AG20443 (cell line): ENCODE measurements around the gene FAM229A.
"Not testable (repeated sequence)": the region's sequence is repeated elsewhere in the genome, so short reads cannot be mapped to it uniquely, and the experiment has no call there.

Experiments
- DNase-seq: peaks from one replicate; pipeline ENCODE4 v3.0.0; 2012; ENCODE audit warnings: low spot score, mixed read lengths

Gene FAM229A

DNA sequence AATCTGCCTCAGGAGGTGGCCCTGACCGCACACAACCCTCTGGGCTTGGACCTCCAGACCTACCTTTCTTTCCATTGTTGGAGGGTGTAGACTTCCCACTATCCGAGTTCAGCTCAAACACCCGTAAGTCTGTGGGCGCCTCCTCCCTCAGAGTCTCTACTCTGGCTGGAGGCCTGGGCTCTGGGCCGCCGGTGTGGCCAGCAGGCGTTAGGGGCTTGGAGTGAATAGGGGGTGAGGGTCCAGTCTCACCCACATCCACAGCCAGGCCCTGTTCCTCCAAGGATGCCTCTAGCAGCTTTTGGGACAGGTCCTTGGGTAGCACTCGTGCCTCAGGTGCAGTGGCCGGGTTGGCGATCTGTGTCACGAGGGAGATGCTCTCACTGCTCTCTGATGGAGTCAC lies 13.9 kb upstream of the FAM229A start:
- no peak for DNase-seq

DNA sequence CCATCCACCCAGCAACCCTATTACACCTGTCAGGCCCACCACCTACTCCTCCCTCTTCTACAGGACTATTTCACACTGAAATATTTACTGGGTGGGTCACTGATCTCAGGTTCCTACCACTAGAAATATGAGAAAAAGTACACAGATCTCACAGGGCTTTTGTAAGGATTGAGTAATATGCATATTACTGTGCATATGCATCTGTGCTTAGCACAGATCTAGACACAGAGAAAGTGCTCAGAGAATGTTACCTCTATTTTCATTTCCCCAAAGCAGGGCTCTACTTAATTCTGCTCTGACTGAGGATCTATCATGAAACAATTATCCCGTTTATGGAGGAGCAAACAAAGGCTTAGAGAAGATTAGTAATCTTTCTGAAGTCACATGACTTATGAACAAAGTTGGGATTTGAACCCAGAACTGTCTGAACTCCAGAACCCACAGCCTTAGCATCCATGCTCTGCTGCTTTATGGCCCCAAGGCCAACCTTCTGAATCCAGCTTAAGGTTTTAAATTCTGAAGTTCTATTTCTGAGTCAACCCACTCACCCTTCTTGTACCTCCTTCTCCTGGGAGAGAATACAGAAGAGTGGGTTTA lies 11.8 kb upstream of the FAM229A start:
- no peak for DNase-seq

DNA sequence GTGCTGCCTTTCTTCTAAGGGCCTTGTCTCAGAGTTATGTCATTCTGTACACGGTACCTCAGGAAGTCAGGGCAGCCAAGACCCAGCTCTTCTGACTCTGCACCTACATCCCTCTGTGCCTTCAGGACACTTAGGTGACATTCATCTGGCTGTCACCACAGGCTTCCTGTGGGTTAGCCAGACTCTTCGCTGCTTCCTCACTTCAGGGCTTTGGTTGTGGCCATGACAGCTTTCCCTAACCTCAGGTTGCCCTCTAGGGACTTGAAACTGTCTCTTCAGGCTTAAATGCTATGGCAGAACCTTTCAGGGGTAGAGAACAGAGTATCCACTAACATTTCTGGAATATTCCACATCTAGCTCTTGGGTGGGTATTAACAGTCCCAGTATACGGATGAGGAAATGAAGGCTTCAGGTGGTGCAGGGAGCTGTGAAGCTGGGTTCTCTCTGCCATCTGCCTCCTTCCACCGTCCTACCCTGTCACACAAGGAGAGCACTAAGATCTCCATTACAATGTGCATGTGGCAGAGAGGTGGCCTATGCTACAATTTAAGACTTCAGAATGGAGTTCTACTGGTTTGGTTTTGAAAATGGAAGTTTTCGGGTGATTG lies 10.0 kb upstream of the FAM229A start:
- DNase-seq = no peak

DNA sequence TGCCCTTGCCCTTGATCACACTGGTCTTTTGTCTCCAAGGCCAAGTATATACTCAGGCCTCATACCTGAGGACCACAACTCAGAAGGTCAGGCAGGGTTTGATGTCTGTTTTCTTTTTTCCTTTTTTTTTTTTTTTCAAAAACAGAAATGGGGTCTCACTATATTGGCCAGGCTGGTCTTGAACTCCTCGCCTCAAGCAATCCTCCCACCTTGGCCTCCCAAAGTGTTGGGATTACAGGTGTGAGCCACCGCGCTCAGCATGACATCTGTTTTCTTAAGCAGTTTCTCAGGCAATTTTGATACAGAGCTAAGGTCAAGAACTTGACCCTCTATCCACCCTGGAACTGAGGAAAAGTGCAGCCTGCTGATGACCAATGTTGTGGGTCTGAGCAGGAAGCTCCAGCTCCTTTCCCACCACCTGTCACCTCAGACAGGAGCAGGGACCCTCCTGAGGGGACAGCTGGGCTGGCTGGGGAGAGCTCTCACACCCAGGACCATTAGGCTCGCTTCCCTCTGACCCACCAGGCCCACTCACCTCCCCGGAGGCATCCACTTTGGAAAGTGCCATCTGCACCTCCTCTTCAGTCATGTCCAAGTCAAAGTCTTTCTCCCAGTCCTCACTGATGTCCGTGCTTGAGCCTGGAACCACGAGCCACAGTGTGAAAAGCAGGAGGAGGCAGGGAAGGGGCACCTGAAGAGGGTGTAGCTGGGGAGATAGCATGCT lies 5.8 kb upstream of the FAM229A start:
- no peak for DNase-seq

DNA sequence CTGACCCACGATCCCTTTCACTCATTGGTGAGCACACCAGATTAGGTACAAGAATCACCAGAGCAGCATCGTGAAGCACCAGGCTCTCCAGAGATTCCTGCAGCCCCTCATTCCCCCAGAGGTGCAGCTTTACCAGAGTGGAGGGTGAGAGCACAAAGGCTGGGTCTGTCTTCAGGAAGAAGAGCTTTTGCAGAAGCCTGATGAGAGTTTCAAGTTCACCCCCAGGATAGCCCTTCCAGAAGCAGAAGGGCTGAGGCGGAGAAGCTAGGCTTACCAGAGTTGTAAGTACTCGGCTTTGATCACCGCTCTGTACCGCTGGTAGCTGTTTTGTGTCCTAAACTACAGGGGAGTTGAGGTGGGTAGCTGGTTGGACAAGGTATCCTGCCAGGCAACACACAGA lies 3.2 kb upstream of the FAM229A start:
- DNase-seq = no peak

DNA sequence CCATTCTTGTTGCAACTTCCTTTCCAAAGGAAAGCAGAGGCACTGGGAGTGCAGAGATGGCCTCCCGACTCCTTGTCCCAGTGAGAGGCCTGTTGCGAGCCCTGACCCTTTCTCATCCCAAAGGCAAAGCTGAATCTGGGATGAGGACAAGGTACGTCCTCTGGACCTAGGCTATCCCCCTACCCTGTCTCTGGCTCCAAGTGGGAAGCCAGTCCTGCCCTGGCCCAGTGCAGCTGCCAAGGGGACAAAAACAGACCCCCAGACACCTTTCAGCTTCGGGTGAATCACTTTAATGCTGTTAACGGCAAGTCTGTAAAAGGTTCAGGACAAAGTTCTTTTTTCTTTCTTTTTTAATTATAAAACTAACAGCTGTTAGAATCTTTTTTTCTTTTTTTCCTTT lies 2.6 kb upstream of the FAM229A start:
- DNase-seq = no peak

DNA sequence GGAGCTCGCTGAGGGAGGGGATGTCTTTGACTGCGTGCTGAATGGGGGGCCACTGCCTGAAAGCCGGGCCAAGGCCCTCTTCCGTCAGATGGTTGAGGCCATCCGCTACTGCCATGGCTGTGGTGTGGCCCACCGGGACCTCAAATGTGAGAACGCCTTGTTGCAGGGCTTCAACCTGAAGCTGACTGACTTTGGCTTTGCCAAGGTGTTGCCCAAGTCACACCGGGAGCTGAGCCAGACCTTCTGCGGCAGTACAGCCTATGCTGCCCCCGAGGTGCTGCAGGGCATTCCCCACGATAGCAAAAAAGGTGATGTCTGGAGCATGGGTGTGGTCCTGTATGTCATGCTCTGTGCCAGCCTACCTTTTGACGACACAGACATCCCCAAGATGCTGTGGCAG lies 1.4 kb upstream of the FAM229A start:
- DNase-seq = no peak

DNA sequence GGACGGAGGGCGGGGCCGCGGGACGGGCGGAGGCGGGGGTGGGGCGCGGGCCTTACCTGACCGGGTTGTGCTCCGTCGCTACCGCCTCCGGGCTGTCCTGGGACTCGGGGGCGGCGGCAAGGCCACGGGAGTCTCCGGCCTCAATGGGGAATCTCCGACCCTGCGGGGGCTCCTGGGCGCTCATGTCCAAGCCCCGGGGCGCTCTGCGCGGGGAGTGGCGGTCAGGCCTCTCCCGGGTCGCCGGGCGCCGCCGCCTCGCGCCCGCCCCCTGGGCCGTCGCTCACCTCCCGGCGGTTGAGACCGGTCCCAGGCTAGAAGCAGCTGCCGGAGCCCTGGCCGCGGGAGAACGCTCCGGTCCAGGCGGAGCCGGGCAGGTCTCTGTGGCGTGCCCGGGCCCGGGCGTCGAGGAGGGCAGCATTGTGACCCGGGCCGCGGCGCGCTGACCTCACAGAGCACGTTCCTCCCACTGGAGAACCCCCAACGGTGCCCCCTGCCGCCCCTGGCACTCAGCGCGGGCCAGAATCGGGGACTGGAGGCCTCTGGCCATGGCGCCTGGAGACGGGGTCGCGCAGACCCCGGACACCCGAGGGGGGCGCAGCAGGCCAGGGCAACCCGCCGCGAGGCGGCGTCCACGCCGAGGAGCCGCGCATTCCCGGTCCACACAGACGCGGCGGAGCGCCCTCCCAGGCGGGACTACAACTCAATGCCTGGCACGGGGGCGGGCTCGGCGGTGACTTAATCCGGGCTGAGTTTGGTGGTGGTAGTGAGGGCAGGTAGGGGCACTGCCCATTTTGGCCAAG lies 411 bp downstream of the FAM229A start:
- DNase-seq = peak; percentile 77

DNA sequence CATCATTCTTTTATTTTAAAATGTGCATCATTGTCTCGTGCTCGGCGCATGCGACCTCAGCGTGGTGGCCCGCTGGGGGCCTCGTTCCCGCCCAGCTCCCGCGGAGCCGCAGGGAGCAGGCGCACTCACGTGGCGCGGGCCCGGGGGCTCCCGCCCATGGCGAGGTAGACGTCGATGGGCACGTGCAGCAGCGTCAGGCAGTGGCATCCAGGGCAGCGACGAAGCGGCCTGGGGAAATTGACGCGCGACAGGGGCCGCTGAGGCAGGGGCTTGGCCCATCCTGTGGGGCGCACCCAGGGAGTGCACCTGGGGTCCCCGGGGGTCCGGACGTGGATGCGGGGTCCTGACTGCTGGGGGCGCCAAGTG lies 994 bp downstream of the FAM229A start:
- no peak for DNase-seq

DNA sequence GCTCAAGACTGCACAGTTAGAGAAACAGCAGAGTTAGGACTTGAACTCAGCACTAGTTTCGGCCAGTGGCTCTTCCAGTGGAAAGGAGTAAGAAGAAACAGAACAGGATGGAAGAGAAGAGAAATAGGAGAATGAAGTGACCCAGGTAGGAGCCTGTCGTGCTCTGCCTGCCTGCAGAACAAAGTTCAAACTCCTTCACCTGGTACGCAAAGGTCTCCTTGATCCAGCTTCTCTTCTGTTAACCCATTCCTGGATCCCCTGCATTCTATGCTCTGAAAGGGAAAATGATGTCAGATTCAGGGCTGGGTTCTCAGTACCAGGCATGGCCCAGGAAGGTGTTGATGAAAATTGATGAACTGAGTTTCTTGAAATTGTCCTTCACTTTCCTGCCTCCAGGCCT lies 3.9 kb downstream of the FAM229A start:
- DNase-seq = no peak

DNA sequence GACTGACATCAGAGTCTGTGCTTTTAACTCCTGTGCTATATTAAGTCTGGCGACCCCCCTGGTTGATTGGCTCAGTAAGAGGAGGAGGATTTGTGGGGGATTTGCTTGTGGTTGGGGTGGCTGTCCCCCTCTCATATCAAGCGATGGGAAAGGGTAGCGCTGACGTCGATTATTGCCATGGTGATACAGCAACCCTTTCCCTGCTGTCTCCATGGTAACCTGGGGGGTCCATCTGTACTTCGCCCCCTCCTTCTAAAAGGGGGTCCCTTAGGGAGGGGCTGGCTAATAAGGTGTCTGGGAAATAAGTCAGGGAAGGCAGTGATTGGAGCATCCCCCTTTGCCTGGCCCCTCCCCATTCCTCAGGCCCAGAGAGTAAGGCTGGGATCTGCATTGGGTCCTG lies 4.7 kb downstream of the FAM229A start:
- no peak for DNase-seq

DNA sequence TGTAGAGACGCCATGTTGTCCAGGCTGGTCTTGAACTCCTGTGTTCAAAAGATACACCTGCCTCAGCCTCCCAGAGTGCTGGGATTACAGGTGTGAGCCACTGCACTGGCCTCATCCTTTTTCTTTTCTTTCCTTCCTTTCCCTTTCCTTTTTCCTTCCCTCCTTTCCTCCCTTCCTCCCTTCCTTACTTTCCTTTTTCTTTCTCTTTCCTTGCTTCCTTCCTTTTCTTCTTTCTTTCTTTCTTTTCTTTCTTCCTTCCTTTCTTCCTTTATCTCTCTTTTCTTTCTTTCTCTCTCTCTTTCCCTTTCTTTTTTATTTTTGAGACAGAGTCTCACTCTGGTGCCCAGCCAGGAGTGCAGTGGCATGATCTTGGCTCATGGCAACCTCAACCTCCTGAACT lies 5.8 kb downstream of the FAM229A start:
- no peak for DNase-seq

DNA sequence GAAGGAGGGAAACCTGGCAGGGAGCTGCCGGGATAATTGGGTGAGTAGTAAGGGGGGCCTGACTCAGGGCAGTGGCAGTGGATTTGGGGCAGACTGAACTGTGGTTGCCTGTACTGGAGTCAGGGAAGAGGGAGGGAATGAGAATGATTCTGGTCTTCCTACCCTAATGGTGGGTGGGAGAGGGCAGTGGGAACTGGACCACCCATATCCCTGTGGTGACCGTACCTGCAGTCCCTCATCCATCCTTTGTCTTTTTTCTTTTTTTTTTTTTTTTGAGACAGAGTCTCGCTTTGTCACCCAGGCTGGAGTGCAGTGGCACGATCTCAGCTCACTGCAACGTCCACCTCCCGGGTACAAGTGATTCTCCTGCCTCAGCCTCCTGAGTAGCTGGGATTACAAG lies 6.5 kb downstream of the FAM229A start:
- not testable (repeated sequence) for DNase-seq

DNA sequence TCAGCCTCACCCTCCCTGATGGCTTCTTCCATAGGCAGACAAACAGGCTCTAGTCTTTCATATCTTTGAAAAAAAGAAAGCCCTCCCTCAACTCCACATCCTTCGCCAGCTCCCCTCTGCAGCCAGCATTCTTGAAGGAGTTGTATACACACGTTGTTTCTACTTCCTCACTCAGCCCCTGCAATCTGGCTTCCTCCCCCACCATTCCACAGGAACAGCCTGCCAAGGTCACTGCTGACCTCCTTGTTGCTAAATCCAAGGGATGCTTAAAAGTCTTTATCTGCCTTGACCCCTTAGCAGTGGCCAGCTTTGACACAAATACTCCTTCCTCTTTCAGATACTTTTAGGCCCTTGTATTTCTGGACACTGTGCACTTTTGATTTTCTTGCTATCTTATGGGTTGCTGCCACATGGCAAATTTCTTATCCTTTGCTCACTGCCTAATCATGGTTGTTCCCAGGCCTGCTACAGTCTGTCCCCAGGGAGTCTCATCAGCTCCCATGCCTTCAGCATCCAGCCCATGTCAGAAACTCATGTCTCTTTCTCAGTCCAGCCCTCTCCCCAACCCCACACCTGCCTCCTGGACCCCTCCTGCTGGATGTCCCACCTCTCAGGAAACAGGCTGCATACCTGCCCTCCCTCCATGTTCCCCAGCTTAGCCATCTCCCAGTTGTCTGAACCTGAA lies 8.3 kb downstream of the FAM229A start:
- no peak for DNase-seq

DNA sequence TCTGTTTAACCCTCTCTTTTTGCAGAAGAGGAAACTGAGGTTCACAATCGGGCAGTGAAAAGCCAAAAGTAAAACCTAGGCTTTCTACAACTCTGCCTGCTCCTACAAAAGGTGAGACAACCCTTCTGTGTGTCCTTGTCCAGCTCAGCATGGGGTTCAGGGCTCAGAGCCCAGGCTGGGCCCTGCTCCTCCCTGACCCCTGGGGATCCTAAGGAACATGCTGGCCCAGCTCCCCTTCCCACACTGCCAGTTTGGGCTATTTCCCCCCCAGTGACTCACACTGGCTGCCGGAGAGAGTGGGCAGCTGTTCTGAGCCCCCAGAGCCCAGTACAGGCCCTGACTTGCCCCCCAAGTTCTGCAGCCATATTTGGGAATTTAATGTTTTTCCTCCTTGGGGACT lies 8.9 kb downstream of the FAM229A start:
- DNase-seq = no peak

DNA sequence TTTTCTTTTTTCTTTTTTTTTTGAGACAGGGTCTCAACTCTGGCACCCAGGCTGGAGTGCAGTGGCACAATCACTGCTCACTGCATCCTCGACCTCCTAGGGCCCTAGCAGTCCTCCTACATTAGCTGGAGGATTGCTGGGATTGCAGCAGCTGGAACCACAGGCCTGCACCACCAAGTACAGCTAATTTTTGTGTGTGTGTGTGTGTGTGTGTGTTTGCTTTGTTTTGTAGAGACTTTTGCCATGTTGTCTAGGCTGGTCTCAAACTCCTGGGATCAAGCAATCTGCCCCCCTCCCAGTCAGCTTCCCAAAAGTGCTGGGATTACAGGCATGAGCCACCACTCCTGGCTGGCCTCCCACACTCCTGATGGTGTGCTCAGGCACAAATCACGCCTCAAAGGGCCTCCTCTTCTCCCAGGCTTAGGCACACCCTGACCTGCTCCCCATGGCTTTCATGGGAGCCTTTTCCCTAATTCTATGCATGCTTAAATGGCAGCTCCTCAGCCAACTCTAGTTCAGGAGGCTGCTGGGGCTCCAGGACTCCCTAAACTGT lies 9.4 kb downstream of the FAM229A start:
- no peak for DNase-seq

DNA sequence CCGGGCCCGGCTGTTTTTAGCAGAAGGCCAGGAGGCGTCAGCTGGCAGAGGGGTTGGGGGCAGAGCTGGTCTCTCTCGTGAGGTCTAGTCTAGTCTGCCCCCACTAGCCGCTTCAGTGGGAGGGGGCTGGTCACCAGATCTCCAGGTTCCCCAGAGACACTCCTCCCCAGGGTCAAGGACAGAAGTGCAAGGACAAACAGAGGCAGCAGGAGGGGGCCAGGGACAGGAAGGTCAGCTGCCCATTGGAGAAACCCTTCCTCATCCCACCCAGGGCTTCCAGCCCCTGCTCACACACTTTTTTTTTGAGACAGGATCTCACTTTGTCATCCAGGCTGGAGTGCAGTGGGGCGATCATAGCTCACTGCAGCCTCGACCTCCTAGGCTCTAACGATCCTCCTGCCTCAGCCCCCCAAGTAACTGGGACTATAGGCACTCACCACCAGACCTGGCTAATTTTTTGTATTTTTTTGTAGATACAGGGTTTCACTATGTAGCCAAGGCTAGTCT lies 10.0 kb downstream of the FAM229A start:
- no peak for DNase-seq

DNA sequence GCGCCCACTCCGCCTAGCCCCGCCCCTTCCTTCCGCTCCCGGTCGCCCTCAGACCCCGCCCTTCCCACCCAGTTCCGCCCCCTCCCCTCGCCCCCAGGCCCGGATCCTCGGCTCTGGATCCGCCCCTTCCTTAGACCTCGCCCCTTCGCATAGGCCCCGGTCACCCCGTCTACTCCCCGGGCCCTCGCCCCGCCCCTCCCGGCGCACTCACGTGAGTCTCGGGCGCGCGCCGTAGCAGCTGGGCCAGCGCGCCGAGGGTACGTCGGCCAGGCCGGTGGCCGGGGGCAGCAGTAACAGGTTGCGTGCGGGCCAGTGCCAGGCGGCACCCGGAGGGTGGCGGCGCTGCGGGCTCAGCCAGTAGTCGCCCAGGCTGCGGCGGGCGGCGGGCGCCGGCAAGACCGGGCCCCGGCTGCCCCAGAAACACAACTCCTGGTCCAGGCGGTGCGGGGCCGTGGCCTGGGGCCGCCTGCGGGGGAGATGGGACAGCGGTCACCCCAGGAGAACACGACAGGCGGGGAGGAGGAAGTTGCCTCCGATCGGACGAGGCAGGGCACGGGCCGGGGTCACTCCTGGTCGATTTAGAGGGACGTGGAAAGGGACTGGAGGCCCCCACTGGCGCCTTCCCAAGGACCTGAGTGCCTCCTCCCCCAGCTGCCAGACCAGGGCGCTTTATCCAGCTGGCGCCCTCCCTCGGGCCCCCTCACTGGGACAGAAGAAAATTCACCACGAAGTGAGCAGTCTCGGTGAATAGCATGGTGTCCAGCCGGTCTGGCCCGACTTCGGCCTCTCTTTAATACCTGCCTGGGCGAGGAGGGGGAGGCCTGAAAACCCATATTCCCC lies 10.7 kb downstream of the FAM229A start:
- DNase-seq = peak; percentile 99

DNA sequence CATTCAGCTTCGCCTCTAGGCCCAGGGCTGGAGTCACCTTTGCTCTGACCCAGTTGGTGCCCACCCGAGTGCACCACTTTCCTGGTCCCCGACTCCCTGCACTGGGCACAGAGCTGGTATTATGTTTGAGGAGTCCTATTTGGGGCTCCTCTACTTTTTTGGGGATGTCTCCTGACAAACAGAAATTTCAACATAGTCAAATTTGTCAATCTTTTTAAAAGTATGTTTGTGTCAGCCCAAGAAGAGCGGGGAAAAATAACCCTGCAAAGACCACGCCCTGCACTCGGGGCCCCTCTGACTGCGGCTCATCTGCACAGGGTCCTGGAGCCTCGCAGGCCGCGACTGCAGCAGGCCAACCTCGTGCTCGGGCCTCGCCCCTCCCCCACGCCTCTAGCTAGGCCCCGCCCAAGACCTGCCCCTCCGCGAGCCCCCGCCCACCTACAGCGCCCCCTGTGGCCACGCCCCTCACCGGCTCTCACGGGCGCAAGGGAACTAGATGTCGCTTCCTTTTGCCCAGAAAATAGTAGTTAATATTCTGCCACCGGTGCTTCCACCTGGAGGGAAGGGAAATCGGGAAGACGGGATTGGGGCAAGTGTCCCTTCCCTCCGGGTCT lies 11.4 kb downstream of the FAM229A start:
- DNase-seq = peak; percentile 93

DNA sequence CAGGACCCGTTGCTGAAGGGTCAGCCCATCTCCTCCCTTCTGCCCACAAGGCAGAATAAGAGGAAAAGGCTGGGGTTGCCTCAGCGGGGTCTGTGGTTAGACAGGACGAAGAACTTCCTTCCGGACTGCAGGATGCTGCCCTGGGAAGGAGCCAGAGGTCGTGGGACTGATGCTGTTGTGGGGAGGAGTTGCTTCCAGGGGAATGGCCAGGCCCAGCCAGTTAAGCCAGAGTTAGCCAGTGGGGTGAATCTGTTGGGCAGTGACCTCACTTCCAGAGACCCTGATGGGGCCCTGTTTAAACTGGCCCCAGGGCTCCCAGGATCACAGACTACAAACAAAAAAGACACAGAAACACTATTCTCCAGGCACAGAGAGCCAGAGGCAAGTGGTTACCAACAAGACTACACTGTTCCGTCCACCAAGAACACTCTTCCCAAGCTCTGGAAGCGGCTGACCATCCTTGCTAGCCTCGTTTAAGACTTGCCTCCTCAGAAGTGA lies 13.0 kb downstream of the FAM229A start:
- DNase-seq = no peak
